GM21717 (cell line): Measurements from ENCODE around the gene CATSPERD.
A peak's percentile ranks its signal among the peaks of the same experiment; 100 is the strongest.

Source experiments
- ATAC-seq: cut with Tn5 transposase; IDR thresholded peaks from one replicate; pipeline ENCODE4 v1.9.1; 2021; ENCODE audit warnings: mild to moderate bottlenecking, moderate library complexity; ENCODE audit not compliant: unreplicated experiment

Gene CATSPERD

DNA sequence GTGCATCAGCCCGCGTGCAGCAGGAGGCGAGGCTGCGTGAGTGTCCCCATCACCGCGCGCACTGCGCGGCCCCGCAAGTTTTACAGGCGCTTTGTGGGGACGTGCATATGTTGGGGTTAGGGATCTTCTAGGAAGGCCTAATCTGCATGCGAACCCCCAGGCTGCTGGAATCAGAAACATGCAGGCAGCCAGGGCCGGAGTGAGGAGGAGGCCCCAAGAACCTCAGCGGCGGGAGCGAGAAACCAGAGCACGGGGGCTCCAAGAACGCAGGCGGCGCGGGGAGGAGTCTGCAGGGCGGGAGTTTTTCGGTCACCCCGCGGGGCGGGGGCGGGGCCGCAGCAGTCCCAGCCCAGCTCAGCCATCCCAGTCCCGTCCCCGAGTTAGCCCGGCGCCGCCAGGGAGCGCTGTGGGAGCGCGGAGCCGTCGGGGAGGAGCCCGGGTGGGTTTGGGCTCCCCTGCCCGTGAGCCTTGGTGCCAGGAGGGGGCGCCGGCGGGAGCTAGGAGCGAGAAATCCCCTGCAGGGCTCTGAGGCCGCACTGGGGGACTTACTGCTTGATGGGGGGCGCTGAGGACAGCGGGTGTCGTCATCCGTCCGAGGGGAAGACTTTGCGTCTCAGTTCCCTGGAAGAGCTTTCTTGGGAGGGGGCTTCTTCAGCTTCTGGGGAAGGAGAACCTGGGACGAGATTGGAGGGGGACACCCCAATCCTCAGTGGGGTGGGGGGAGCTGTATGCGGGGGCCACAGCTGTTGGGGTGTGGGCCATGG is 83.5 kb downstream of the CATSPERD start:
- ATAC-seq, result peak; percentile 54

DNA sequence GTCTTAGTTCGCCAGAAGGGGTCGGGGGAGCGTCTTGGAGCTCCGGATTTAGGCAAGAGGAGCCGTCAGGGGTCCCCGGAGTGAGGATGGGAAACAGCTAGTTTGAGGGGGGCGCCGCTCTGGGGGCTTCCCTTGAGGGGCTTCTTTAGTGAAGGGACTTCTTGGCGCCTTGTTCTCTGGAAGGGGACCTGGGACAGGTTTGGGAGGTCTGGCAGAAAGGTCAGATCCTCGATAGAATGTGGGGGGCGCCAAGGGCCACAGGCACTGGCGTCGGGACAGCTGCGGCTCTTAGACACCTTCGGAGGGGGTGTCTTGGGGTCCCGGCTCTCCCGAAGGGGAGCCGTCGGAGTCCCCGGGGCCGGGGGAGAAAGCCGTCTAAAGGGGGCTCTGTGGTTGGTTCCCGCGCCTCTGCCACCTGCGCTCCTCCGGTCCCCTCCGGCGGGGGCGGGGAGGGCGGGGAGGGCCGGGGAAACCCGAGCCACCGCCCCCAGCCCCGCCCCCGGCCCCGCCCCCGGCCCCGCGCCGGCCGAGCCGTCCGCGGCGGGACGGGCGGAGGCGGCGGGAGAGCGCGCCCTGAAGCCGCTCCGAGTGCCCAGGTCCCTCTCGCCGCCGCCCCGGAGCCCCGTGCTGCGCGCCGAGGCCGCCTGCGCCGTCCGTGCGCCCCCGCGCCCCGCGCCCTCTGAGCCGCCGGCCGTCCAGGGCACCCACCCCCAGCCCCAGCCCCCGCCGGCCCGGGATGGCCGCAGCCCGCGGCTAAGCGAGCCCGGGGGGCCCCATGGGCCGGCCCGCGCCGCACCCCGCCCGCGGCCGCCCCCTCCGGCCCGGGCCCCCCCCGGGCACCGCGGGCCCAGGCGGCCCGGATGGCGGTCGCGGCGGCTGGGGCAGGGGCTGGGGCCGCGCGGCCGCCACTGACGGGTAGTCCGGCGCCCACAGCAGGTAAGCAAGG is 84.4 kb downstream of the CATSPERD start, which contains the start of gene NRTN:
Gene NRTN, plus strand, starts transcription at position 552 of the 946 bp plus-strand sequence. CDS start 19,099 bp downstream, outside the sequence.
- ATAC-seq, result no peak

DNA sequence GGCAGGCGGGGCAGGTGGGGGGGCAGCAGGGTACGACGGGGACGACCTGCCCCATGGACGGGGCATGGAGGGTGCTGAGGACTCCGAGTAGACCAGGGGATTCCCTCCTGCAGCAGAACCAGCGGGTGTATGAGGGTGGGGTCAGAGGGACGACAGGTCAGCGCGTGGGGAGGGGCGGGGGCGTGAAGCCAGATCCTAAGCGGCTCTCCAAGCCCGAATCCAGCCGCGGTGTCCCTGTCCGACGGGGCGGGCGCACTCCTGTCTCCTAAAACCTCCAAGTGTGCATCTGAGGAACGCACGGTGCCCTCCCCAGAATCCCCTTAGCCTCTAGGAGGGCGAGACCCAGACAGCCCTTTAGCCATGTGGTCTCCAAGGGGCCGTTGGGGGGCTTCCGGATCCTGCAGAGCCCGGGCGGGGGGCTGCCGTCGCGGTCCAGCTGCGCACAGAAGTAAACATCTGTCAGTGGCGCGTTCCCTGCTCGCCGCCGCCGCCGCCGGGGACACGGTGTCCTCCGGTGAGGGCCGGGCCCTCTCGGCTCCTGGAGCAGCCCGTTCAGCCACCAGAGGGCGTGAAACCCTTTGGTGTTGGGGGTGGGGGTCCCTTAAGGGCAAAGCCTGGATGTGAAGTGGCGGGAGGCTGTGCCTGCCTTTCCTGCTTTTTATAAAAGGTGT is 85.2 kb downstream of the CATSPERD start:
- ATAC-seq, result no peak

DNA sequence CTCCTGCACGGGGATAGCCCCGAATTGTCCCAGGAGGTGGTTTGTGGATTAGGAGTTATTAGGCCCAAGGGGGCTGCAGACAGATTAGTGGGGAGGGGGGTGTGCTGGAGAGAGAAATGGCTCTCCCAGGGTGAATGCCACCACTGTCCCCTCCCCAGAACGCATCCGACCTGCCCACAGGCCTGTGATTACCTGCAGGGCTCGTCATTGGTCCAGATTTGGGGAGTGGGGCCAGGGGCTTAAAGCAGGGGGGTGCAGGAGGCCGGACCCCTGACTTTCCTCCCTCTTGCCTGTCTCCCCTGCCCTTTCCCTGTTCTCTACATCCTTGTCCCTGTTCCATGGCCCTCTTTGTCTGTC is 85.7 kb downstream of the CATSPERD start:
- ATAC-seq, result no peak

DNA sequence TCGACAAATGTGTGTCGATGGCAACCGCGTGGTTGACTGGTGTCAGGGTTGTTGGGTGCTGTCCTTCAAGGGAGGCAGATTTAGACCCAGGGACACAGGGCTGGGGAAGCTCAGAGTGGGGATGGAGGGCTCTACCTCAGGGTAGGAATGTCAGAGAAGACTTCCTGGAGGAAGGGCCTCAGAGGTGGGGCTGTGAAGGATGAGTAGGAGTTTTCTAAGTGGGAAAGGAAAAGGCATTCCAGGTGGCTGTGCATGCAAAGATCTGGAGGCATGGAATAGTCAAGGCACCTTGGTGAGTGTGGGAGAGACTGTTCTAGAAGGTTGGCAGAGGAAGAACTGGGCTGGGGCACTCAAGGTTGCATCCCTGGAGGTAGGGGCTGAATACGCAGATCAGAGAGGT is 86.5 kb downstream of the CATSPERD start:
- ATAC-seq, result no peak

DNA sequence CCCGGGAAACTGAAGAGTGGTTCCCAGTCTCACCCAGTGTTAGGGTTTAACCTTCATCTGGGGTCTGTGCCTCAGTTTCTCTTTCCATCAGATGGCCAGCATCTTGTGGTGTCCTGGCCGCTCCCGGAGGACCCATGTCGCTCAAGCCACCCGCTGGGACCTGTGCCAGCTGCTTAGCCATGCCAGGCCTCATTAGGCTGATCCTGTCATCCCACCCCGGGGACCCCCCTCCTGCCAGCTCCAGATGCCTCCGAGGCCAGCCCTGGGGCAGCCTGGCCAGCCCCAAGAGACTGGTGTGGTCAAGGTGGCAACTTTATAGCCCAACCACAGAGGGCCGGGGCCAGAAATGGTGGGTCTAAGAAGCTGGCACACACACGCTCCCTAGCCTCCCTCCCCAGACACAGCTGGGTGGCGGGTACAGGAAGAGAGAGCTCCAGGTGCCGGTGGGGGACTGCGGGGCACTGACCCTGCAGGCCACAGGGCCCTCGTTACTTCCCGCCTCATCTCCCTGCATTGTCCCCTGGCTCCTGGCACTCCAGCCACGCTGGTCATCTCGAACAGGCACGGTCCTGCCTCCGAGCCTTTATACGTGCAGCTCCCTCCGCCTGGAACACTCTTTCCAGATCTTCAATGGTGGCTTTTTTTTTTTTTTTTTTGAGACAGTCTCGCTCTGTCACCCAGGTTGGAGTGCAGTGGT is 87.8 kb downstream of the CATSPERD start:
- no peak for ATAC-seq

- ATAC-seq, result no peak
These were observed 88.6 kb downstream of the CATSPERD start for GRCh38 chr19:5809053-5809452.

DNA sequence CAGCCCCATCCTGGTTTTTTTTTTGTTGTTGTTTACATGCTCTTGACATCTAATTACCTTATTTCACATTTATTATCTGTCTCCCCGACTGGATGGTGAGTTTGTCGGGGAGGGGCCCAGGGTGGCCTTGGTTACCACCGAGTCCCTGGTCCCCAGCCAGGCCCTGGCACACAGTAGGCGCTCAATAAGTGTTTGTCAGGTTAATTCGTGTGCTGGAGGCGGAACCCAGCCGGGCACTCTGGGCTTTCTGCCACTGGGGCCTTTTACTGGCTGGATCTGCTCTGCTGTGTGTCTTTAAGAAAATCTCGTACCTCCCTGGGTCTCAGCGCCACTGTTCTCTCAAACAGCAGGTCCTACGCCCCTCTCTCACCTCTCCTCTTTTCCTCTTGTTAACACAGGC is 89.0 kb downstream of the CATSPERD start:
- no peak for ATAC-seq

- no peak for ATAC-seq
These were observed 90.7 kb downstream of the CATSPERD start for GRCh38 chr19:5811117-5811516.

- no peak for ATAC-seq
These were observed 93.8 kb downstream of the CATSPERD start for GRCh38 chr19:5814123-5814851.

DNA sequence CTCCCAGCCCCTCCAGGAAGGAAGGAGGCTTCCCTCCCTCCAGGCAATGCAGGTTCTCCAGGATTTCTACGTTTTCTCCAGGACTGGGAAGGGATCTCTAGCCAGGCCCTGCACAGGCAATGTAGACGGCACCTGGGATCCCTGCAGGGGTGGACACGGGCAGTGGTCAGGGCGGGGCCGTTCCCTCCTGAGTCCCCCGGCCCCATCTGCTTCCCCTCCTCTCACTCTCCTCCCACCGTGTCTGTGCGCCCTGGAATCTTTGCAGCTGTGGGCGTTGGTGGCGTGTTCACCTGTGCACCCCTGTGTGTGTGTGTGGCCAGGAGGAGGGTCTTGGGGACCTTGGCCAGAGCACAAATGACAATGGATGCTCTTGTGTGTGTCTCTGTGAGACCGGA is 94.4 kb downstream of the CATSPERD start:
- ATAC-seq, result no peak

- no peak for ATAC-seq
These were observed 96.8 kb downstream of the CATSPERD start for GRCh38 chr19:5817218-5817617.

DNA sequence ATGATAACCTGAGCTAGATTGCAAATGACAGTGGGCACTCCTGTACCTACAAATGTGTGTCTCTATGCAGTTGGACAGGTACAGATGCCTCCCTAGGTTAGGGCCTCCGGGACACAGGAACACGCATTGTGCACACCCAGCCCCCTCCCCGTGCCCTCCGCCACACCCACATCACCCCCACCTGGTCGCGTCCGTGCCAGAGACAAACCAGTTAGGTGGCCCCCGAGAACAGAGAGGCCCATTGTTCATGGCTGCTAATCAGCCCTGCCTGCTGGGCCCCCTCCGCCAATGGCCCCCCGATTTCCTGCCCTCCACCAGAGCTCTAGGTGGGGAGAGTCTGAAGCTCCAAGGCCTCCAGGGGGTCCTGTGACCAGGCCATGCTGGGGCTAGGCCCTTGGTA is 98.2 kb downstream of the CATSPERD start:
- no peak for ATAC-seq

DNA sequence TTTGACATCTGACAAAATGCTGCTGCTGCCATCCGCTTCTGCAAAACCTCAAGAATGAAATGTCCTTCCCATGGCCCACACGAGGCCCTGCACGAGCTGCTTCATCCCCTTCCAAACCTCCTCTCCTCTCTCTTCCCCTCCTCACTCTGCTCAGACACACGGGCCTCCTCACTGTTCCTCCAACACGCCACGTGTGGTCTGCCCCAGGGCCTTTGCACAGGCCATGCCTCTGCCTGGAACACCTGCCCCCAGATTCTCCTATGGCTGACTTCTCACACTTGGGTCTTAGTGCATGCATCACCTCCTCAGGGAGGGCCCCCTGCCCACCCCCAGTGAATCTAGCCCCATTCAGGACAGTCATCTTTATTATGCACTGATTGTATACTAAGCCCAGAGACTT is 100.3 kb downstream of the CATSPERD start:
- no peak for ATAC-seq

DNA sequence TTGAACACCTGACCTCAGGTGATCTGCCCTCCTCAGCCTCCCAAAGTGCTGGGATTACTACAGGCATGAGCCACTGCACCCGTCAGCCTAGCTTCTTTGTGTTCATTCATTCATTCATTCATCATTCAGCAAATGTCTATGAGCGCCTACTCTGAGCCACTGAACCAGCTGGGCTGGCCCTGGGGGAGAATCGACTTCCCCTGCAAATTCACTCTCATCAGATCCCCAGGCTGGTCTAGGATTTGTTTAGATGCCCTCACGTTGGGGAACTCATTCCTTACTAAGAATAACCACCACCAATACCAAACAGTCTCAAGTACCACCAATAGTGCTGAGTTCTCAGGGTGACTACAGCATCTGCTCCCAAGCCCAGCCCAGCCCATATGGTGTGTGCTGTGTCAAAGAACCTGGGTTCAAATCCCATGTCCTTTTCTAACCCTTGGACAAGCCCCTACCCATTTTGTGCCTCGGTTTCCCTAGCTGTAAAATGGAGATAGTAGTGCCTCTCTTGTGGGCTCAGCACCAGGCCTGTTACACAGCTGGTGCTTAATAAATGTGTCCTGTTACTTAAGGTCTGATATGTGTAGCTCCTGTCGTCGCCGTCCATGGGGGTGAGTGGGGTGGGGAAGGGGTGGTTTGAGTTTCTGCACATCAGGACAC is 101.2 kb downstream of the CATSPERD start:
- ATAC-seq, result no peak

GRCh38 chr19:5822181-5822844 is 101.9 kb downstream of the CATSPERD start:
- ATAC-seq, result no peak

- no peak for ATAC-seq
These were observed 103.3 kb downstream of the CATSPERD start for GRCh38 chr19:5823579-5824281.

- no peak for ATAC-seq
These were observed 104.3 kb downstream of the CATSPERD start for GRCh38 chr19:5824751-5825150.
